GM21526 (cell line): ENCODE data around the gene SBF1.

Experiments used
- ATAC-seq: cut with Tn5 transposase; IDR thresholded peaks from one replicate; pipeline ENCODE4 v1.9.1; 2021; ENCODE audit warnings: moderate library complexity; ENCODE audit not compliant: unreplicated experiment, low FRiP score

SBF1 gene

DNA sequence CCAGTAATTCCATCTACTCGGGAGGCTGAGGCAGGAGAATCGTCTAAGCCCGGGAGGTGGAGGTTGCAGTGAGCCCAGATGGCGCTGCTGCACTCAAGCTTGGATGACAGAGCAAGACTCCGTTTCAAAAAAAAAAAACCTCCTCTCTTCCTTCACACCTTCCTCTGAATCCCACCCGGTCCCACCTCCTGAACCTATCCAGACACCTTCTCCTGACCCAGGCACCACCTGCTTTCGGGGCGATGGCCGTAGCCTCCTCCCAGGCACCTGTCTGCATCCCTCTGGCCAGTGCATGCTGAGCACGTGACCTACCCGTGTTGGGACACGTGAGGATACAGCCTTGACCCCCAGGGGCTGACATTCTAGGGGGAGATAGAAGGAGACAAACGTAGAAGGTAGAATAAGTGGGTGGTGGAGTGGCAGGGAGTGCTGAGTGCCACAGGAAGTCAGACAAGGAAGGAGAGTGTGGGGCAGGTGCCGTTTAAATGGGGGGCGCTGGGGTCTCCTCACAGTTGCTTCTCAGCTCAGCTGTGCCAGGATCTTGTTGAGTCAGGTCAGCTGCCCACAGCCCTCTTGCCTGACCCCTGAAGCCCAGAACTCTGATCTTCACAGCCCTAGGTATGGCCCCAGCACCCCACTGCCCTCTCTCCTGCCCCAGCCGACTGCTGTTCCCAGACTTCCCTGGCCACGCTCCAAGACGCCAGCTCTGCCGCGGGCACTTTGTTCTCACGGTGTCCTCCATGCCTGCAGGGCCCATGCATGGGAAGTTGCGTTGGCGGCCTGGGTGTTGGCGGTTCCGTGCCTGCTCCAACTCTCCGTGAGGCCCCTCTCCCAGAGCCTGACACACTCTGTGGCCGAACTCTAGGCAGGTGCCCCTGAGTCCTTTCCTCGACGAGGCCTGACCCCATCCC, 10.6 kb upstream of the SBF1 start:
- no peak for ATAC-seq

DNA sequence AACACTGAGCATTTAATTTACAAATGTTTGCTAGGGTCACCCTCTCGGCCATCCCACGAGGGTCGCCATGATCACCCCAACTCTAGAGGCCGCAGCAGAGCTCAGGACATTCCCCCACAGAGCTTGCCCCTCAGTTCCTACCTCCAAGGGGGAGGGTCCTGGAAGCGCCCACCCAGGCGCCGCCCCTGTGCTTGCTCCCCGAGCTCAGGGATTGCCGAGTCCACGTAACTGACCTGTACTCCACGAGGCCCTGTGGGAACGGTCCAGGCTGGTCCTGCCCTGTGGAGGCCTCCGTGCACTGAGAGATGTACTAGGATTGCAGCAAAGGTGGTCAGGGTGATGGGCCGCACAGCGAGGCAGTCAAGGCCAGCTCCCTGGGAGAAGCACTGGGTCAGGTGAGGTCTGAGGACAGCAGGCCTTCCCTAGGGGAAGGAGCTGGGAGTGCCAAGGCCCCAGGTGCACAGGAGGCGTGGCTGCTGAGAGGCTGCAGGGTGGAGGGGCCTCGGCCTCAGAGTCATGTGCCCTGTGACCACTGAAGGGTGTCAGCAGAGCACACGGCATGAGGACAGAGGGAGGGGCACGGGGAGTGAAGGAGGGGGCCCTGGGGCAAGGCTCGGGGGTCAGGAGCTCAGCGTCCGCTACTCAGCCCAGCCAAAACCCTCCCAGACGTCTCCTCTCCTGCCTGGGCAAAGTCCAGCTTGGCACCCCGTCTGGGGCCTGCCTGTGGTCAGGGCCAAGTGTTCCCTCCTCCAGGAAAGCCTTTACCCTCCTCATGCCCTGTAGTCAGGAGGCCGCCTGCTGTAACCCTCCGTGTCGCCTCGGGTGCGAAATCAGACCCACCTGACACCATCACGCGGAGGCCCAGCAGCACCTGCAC, 9.4 kb upstream of the SBF1 start:
- no peak for ATAC-seq

DNA sequence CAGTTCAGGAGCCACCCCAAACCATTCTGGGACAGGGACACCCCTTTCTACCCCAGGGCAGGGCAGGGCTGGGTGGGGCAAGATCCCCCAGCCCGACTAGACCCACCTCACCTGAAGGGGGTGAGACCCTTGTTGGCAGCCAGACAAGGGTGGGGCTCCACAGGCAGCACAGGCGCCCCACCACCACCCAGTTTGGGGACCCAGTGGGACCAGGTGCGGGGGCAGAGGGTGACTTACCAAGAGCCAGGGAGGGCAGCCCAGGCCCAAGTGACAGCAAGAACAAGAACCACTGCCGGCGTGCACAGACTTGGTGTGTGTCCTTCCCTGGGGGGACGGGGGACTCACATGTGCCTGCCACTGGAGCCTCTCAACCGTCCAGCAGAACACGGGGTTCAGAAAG, 8.7 kb upstream of the SBF1 start:
- ATAC-seq = no peak

DNA sequence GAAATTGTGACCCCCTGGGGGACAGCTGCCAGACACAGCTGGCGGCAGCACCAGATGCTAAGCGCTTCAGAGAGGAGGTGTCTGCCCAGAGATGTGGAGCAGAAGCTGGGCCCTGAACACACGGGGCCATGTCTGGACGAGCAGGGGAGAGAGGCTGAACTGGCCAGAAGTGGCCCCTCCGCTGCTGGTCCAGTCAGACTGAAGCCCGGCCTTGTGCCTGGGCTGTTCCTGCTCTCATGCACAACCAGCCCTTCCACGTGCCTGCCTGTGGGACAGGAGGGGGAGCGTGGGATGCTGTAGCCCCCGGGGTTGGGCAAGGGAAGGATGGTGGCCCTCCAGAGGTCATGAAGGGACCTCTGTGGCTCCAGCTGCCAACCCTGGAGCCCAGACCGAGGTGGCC, 8.3 kb upstream of the SBF1 start:
- ATAC-seq = no peak

DNA sequence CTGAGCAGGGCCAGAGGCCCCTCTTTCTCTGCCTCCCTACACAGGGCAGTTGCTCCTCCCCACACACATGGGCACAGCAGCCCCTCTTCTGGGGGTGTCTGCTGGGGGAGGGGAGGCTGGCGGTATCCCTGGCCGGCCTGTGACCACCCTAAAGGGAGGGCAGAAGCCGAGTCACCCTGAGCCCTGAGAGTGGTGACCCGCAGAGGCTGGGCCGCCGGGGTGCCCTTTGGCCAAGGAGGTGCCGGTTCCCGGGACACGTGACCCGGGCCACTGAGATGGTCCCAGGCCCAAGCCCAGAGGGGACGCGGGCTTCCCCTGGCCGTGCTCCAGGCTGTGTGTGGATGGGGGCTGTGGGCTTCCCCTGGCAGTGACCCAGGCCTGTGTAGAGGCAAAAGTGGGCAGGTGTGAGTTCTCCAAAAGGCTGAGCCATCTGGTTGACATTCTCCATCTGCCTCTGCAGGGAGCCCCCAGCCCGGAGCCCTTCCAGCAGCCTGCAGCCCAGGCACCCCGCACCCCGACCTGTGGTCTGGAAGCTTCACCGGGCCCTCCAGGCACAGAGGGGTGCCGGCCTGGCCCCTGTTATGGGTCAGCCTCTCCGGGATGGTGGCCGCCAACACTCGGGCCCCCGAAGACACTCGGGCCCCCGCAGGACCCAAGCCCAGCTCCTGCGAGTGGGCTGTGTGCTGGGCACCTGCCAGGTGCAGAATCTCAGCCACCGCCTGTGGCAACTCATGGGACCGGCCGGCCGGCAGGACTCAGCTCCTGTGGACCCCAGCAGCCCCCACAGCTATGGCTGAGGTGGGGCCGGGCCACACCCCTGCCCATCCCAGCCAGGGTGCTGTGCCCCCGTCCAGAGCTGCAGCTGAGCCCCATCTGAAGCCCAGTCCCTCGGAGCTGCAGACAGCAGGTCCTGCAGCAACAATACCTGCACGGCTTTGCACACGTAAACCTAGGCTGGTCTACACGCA, 7.6 kb upstream of the SBF1 start:
- no peak for ATAC-seq

DNA sequence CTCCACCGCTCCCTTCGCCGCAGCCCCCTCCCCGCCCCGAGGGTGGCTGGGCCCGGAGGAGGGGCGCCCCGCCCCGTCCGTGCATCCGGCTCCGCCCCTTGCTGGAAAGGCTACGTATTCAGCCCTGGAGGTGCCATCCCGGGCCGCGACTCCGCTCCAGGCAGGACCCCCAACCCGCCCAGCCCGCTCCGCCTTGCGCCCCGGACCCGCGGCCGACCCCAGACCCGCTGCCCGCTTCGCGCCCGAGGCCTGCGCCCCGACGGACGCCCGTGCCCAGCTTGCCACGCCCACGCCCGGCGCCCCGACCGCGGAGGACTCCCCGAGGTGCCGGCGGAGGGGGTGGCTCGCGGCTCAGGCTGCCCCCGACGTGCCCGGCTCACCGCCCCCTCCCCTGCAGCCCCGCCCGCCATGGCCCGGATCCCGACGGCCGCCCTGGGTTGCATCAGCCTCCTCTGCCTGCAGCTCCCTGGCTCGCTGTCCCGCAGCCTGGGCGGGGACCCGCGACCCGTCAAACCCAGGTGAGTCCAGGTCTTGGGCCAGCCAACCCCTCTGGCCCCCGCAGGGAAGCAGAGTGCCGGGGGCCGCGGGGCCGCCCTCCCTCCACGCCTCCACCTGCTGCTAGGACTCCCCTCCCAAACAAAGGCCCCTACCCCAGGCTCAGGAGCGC, 6.7 kb upstream of the SBF1 start, which contains the start of gene ADM2:
Gene ADM2, plus strand, starts transcription at position 104 of the 667 bp plus-strand sequence. Its CDS starts 305 bp downstream, at position 409.
- no peak for ATAC-seq

DNA sequence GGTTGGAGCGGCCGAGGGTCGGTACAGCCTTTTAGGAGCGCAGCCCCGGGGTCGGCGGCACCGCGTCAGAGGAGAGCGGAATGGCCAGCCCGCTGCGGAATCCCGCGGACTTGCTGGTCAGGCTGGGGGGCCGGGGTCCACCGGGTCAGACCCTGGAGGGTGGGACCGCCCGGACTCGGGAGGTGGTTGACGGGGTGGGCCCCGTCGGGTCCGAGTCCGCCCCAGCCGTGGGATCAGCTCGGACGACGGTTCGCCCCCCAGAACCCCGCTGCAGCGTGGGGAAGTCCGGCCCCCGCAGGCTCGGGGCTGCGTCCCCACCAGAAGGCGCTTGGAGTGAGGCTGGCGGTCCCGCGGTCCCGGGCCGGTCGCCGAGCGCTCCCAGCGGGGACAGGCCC, 6.2 kb upstream of the SBF1 start:
- no peak for ATAC-seq

DNA sequence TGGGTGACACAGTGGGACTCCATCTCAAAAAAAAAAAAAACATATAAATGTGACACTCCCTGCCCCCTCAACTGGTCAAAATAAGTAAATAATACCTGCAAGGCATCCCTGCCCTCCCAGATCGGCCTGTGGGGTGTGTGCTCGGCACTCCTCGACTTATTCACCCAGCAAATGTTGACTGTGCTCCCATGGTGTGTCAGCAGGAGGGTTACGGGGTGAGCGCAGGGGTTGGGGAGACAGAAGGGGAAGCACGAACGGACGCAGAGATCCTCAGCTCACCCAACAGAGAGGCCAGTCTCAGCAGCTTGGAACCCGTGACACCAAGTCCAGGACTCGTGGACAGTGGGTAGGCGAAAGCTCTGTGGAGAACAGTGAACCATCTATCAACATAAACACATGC, 4.9 kb upstream of the SBF1 start:
- ATAC-seq = no peak

DNA sequence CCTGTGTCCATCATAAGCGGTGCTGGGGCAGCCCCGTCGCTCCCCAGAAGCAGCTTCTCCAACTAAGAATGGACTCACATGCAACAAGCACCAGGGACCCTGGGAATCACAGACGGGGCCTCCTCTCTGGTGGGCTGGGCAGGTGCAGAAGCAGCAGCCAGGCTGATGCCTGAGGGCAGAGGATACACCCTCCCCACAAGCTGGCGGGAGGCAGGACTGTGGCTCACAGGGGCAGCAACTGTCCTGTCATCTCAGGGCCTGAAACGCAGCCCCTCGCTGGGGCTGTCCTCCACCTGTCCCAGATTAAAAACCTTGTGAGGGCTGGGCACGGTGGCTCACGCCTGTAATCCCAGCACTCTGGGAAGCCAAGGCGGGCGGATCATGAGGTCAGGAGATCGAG, 3.1 kb upstream of the SBF1 start:
- ATAC-seq = no peak

DNA sequence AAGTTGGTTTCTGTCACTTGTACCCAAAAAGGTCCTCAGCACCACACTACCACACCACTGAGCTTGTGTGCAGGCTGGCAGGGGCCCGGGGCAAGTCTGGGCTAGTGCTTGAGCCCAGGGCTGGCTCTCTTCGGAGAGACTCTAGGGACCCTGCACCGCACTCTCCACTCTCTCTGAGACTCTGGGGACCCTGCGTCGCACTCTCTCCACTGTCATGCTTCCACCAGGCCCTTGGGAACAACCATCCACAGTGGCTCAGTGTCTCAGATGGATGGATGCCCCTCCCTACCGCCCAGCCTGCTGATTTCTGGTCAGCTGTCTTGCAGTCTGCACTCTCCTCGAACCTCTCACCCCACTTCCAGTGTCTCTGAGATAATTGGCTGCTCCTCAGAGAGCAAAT, 2.0 kb upstream of the SBF1 start:
- ATAC-seq = no peak

DNA sequence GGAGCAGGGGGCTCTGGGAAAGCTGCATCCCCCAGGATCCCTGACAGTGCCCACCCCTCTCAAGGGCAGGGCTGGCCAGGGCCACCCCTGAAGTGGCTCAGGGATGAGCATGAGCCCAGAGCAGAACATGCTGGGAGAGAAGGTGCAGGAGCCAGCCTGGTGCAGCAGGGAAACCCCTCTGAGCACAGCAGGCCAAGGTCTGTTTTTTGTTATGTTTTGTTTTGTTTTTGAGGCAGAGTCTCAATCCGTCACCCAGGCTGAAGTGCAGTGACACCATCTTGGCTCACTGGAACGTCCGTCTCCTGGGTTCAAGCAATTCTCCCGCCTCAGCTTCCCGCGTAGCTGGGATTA, 792 bp upstream of the SBF1 start:
- ATAC-seq = no peak

DNA sequence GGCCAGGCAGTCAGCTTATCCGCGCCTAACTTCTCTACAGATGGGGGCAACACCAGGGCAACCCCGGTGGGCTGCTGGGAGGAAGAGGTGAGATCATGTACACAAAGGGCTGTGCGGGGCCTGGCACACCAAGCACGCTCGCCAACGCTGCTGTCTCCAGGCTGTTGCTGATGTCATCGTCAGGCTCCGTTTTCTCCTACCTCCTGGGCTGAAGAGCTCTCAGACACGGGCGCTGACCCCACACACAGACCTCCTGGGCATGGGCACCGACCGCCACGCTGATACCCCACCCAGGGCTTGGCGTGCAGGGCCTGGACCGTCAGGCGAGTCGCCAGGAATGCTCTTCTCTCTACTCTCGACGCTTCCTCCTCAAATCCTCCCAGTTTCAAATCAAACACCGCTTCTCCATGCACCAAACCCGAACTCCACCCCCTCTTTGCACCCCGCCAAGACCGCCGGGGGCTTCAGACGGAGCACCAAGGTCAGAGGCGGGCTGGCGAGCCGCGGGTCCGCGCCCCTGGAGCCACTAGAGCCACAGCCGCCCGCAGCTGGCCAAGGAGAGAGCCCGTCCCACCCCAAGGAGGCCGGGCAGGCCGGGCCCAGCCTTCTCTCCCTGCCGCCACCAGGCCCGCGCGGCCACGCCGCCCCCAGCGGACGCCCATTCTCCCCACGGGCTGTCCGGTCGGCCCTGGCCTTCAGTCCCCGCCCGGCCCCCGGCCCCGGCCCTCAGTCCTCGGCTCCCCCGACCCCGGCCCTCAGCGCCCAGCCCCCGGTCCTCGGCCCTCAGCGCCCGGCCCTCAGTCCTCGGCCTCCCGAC, 772 bp downstream of the SBF1 start:
- no peak for ATAC-seq

DNA sequence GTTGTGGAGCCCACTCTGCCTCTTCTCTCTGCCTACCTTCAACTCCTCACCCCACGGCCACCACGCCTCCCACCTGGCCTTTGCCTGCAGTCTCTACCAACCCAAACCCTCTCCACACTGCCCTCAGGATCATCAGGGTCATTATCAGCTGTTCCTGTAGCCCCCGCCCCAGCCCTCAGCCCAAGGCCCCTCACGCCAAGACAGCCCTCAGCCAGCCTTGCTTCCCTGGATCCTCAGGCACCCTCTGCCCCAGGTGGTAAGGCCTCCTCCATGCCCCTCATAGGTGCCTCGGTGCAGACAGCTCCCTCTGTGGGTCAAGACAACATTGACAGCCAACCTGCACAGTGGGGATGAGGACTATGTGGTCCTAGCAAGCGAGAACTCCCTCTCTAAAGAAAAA, 1.7 kb downstream of the SBF1 start:
- no peak for ATAC-seq

DNA sequence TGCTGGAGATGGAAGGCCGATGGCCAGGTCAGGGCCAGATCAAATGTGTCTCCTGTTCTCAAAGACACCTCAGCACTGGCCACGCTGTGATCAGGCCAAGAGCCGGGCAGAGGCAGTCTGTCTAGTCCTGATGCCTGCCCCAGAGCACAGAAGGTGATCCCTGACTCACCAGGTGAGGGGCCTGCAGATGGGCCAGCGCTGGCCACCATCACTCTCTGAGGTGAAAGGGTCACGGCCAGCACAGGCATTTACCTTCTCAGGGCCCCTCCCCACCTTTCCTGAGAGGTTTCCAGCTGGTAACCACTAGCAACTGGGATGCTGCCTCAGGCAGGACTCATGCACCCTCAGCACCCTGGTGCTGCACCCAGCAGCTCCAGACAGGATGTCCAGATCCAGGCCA, 2.9 kb downstream of the SBF1 start:
- no peak for ATAC-seq

DNA sequence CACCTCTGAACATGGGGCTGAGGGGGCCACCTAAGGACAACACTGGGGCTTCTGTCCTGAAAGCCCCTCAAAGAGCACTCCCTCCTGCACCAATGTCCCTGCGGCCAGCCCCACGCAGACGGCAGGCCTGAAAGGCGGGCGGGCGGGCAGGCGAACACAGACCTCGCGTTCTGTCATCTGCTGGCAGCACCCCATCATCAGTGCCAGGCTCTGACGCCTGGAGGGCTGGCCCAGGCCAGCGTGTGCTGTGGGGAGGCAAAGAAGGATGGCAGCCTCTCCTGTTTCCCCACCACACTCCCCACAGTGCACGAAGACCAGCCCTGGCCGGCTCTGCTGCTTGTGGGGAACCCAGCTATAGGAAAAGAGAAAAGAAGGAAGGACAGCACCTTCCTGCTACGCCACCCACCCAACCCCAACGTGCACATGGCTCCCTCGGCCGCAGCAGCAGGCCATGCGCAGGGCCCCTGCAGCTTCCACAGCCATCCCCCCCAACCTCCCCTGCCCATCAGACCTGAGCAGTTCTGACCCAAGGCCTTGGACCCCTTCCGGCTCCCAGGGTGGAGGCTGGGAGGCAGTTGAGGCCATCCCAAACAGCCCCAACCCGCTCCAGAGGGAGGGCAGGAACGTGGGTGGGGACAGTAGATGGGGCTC, 3.5 kb downstream of the SBF1 start:
- ATAC-seq = no peak

DNA sequence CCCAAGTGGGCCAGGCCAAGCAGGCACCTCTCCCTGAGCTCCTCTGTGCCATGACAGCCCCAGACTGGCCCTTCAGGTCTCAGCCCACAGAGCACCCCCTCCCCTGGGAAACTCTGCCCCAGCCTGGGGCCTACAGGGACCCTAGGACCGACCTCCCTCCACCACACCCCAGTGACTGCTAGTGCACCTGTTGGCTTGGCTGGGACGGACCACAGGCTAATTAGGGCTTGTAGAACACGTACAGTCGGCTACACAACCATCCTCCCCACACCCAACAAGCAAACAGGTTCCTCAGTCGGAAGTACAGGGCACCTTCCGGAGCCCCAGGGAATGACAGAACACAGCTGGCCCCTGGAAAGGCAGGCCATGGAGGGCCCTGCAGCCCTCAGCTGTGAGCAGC, 4.3 kb downstream of the SBF1 start:
- ATAC-seq = no peak

DNA sequence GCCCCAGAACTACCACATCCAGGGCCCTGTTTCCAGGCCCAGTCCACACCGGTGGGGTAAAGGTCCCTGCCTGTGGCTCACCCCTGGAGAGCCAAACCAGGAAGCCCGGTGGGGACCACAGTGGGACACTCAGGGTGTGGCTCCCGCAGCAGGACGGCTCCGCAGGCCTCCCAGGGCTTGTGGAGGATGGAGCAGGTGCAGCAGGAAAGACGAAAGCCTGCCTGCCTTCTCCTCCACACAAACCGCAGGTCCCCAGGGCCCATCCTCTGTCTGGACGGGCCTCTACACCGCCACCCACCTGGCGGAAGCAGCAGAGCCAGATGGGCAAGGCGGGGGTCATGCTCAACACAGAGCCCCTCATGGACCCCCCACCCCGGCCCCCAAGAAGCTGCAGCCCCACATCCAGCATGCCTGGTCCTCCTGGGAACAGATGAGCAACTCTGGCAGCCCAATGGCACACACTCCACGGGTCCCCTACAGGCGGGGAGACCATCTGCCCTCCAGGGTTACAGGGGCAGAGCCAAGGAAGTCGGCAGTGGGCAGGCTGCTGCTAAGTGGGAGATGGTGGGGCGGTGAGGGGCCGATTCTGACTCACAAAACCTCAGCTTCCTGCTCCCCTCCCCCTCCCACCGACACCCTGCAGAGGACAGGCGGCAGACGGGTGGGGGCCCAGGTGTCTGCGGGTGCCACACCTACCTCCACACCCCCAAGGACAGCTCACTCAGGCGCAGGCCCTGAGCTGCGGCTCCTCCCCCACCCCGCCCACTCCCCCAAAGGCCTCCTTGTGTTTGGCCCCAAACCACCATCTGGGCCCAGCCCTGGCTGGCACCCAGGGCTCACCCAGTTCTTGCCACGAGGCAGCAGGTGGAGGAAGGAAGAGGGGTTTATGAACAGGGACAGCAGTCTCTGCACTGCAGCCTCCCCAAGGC, 5.2 kb downstream of the SBF1 start:
- ATAC-seq = peak; percentile 52

DNA sequence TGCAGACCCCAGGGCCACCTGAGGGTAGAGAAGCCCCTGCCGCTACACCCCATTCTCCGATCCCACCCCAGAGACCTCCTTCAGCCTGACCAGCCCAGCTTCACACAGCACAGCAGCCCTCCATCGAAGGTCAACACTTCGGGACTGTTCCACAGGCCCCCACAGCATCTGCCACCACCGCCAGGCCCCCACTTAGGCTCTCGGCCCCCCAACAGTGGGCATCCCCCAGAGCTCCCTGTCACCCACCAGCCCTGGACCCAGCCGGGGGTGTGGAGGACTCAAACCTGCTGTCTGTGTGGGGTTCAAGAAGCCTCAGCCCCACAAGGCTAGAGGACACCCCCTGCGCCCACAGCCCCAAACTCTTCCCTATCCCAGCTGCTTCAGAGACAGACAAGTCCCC, 6.2 kb downstream of the SBF1 start:
- ATAC-seq = no peak
